ENCODE measurements around the gene COG5. TPM values are rescaled to one million over a fixed set of nuclear protein-coding genes. Genes with fewer than 3 reads are reported as not detected.

COG5 gene
- total and polyA plus RNA-seq, 9 of the 15 experiments (the other 6 are each of a cell fraction or from before 2014, with no cell fraction given) = 15.3 to 75.1 (median 56.4) TPM

DNA sequence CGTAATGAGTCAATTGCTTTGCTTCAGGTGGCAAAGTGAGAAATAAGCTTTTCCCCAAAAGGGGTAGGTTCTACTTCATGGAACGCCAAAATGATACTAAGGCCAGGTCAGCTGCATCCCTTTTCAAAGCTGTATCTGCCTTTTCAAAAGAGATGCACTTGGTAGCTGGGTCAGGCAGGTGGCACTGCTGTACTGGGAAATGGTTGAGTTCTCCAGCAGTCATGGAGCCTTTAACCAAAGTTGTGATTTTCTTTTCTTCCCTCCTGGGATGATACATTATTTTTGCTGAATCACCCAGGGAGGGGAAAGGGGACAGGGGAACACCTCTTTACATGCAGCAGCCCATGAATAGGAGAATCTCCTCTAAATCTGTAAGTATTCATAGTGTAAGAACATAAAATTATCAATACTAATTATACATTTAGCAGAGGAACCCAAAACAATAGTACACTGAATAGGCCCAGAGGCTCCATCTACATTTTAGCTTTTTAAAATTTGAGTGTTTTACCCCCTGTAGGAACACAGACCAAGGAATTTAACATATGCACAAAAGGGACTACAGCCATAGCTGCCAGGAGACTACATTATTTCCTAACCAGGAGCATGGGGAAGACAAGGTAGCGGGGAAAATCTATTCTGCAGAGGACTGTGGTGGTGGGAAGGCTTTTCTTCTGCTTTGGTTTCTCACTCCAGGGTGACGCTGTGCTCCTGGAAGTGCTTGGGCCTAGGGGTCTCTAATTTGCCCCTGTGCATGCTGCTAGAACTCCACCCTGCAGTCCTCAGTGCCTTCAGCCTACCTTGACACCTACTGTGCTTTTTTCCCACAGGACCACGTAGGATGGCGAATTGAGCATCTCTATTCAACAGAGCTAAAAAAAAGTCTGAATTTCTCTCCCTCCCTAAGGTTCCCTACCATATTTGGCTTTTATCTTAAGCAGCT is 100.3 kb downstream of the COG5 start (continued):
- TF ChIP-seq, protein P1, sequence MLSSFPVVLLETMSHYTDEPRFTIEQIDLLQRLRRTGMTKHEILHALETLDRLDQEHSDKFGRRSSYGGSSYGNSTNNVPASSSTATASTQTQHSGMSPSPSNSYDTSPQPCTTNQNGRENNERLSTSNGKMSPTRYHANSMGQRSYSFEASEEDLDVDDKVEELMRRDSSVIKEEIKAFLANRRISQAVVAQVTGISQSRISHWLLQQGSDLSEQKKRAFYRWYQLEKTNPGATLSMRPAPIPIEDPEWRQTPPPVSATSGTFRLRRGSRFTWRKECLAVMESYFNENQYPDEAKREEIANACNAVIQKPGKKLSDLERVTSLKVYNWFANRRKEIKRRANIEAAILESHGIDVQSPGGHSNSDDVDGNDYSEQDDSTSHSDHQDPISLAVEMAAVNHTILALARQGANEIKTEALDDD (IDR thresholded peaks at IDR 0.05) = 0 out of 2 replicates have a peak, but pooled peaks have one; percentile 33
- TF ChIP-seq ATF1 (CRISPR knock-in tag; IDR thresholded peaks at IDR 0.05) (no peak), ATF1 (tag; IDR thresholded peaks at IDR 0.05) (no peak), RAD21 (CRISPR knock-in tag; conservative IDR thresholded peaks at IDR 0.05 in 1 of 2, IDR thresholded peaks at IDR 0.05 in 1 of 2) (peak; percentile 94 to 97), ZNF436 (CRISPR knock-in tag; IDR thresholded peaks at IDR 0.05) (no peak), SMC3 (conservative IDR thresholded peaks at IDR 0.05; ENCODE audit: insufficient read depth, low read depth, low read length) (peak; percentile 82), MTA2 (IDR thresholded peaks at IDR 0.05; ENCODE audit: low read depth) (no peak), C11orf30 (IDR thresholded peaks at IDR 0.05; ENCODE audit: low read depth) (peak; percentile 94), ZNF407 (IDR thresholded peaks at IDR 0.05; ENCODE audit: low read depth) (no peak), KDM1A (IDR thresholded peaks at IDR 0.05) (peak in 1 of 2 experiments; percentile 74; a peak in 3 of 4 replicates), EP300 (IDR thresholded peaks at IDR 0.05; ENCODE audit: low read length) (0 out of 2 replicates have a peak, but pooled peaks have one; percentile 24), SRF (CRISPR knock-in tag; IDR thresholded peaks at IDR 0.05) (no peak; a peak in 1 of 4 replicates)
